Activated CD4-positive, alpha-beta T cell treated with anti-CD3 and anti-CD28 coated beads, Interleukin-2, amount 50 U/mL, for 24 hours (primary cell): ENCODE data around the gene DUSP2.
"Not testable (repeated sequence)": the region's sequence is repeated elsewhere in the genome, so short reads cannot be mapped to it uniquely, and the experiment has no call there.

Experiments used
- DNase-seq, 2 donors: peaks; one replicate each; pipeline ENCODE4 v3.0.0-alpha.2; 2020; ENCODE audit warnings: low read depth in 1 of 2, low spot score in 1 of 2

DUSP2 gene

DNA sequence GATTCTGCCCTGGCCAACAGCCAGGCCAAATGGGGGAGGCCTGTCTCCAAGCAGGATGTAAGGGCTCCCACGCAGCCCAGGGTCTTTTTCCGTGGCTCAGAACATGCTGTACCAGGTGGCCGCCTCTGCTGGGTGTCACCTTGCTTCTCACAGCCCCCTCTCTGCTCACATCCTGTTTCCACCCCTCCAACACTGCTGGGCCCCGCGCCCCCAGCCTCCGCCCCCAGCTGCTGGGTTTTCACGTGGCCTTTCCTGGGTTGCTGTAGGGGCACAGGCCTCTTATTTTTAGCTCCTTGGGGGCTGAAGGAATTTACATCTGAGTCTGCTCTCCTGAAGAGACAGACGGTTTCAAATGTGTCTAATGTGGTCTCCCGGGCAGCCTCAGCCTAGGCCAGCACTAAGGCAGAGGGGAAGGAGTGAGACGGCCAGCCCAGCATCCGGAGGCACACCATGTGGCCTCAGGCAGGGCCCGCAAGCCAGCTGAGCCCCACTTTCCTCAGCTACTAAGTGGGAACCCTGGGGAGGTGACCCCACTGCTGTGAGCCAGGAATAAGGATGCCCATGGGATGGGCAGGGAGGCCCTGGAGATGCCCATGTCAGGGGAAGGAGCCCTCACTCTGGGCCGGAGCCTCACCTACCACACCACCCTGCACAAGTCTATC, 18.7 kb upstream of the DUSP2 start:
- peak; percentile 74 to 77 for DNase-seq

DNA sequence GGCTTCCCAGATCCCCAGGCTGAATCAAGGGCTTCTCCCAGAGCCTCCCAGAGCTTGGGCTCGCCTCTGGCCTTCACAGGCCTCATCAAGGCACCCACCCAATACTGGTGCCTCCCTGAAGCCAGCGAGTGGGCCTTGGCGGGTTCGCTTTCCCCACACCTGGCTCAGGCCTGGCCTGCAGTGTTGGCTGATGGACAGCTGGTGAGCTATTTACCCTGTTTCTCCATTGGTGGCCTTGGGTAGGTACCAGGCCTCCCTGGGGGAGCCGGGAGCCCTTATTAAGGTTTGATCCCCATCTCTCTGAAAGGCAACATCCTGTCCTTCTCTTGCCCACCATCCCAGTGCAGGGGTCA, 18.2 kb upstream of the DUSP2 start:
- no peak for DNase-seq

DNA sequence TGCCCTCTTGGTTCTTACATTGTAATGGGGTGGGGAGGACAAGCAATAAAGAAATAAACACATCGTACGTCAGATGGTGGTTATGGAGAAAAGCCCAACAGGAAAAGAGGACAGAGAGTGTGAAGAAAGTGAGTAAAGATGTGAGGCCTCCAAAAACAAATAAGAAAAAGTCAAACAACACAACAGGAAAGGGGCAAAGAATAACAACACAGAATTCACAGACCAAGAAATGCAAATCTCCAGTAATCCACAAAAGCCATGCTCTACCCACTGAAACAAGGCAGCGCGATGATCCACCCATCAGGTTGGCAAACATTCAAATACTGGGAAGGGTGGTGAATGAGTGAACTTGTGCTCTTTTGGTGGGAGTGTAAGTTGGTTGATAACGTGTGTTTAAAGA, 16.7 kb upstream of the DUSP2 start:
- DNase-seq: no peak

DNA sequence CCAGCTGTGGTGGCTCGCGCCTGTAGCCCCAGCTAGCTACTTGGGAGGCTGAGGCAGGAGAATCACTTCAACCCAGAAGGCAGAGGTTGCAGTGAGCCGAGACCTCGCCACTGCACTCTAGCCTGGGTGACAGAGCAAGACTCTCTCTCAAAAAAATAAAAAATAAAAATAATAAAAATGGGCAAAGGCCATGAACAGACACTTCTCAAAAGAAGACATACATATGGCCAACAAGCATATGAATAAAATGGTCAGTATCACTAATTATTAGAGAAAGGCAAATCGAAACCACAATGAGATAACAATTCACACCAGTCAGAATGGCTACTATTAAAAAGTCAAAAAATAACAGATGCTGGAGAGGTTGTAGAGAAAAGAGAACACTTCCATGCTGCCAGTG, 15.1 kb upstream of the DUSP2 start:
- not testable (repeated sequence) for DNase-seq

DNA sequence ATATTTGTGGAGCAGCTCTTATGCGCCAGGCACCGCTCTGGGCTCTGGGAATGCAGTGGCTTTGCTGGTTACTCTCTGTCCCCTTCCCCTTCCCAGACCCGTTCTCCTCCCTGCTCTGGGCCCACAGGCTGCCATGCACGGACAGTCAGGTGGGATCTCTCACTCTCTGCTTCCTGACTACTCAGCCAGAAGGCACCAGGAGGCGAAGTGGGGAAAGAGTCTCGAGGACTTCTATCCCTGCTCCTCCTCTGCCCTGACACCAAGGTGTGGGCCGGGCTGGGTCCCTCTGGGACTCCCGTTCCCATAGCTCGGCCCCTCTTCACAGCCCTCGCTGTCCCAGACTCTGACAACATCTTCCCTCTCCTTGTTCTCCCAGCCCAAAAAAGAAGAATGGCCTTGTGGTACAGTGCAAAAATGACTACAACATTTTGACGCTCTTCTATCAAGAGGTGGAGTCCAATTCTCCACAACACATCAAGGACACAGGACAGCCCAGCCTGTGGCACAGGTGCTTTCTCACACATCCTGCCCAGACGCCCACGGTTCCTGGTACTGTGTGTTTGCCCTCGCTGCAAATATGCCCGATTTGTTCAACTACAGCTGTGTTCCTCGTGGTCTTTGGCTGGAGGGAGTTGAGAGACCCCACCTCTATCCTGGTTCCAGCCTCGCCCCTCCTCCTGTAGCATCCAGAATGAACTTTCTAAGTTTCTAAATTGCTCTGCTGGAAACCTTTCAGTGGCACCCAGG, 14.0 kb upstream of the DUSP2 start:
- no peak for DNase-seq

DNA sequence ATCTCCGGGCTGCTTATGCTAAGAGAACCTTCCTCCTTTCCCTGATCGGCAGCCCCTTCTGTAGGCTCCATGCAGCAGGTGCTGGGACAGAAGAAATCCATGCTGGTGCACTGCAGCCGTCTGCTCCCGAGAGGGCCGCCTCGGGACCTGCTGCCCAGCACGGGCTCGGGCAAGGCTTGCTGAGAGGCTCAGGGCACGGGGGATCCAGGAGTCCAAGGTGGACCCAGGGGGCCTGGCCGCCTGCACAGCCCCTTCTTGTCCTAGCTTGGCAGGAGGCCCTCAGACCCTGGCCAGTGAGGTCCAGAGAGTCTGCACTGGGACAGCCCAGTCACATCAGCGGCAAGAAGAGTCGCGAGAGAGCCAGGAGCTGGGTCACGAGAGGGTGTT, 13.3 kb upstream of the DUSP2 start:
- DNase-seq: no peak

DNA sequence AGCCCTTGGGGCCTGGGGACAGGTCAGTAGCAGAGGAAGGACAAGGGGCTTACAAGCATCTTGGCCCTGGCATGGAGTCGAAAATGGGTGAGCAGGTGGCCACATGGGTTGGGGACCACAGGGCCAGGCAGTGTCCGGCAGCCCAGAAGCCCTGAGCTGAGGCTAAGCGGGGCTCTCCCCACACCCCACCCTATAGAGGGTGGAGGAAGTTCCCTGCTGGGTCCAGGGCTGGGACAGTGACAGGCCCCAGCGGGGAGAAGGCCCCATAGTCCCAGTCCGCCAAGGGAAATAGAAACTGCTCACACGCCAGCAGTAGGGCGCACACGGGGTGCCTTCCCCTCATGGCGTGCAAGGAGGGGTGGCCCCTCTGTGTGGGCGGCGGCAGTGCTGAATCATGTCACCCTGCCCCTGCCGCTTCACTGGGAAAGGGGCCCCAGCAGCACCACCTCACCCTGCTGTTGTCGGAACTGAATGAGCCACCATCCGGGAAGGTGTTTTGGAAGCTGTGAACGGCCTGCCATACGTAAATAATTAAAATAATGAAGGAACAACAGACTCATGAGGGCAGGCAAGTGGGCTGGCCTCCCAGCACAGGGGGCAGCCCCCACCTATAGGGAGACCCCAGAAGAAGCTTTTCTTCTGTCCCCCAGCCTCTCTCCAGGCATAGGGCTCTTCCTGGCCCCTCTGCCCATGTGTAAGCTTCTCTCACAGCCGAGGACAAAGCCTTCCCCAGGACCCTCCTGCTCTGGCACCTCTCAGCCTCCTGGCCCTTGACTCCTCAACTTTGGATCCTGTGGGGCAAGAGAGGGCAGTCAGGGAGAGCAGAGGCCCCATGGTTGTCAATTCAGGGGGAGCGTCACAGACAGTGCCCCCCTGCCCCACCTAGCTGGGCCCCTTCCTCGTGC, 12.7 kb upstream of the DUSP2 start:
- peak; percentile 88 to 95 for DNase-seq

DNA sequence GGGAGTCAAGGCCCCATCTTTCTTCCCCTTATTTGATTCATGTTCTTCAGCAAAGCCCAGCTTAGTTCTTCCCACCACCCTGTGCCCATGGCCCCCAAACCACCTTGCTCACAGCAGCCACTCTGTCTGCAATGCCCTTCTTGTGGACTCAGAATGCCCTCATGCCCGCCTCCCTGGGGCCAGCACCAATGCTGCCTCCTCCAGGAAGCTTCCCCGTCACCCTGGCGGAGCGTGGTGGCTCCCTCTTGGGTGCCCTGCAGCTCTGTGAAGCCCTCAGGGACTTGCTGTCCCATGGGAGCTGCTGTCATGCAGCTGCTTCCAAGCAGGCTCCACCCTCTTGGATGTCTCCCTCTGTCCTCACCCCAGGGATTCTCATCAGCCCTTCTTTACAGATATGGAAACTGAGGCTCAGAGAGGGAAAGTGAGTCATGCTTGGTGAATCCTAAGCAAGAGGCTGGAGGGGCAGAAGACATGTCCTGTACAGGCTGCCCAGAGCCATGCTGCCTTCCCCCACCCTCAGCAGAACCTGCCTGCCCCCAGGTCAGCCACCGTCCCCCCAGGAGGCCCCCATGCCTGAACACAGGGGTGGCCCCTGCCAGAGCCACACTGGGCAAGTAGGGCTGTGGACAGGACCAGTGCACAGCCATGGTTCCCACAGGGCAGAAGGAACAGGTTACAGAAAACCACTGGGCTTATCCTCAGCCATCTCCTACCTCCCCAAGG, 11.8 kb upstream of the DUSP2 start:
- no peak for DNase-seq

DNA sequence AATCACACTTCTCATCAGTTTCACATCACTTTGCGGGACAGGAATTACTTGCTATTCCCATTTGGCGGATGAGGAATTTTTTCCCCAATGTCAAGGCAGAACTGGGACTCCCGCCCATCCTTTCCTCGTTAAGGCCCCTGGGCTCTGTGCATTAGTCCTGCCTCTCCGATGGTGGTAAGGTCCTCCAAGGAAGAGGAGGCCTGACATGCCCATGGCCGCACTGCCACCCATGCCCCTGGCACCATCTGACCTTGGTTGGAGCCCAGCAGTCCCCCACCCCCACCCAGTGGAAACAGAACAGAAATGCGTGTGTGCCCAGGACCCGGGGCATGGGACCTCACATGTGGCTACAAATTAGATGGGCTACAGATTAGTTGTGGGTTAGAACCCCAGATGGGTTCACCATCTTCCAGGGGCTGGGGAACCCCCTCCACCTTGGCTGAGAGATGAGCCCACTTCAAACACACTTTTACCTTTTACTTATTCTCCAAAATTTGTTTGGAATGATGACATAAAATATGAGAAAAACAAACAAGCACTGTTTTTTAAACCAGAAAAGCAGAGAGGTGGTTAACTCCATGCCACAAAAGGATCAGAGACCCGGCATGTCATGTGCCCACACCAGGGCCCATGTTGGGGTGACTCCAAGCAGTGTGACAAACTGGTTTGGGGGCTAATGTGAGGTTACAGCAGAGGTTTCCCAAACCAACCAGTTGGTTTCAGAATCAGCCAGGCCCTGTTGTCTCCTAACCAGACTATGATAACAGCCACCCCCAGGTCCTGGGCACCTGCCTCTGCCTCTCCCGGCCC, 11.0 kb upstream of the DUSP2 start:
- no peak for DNase-seq

DNA sequence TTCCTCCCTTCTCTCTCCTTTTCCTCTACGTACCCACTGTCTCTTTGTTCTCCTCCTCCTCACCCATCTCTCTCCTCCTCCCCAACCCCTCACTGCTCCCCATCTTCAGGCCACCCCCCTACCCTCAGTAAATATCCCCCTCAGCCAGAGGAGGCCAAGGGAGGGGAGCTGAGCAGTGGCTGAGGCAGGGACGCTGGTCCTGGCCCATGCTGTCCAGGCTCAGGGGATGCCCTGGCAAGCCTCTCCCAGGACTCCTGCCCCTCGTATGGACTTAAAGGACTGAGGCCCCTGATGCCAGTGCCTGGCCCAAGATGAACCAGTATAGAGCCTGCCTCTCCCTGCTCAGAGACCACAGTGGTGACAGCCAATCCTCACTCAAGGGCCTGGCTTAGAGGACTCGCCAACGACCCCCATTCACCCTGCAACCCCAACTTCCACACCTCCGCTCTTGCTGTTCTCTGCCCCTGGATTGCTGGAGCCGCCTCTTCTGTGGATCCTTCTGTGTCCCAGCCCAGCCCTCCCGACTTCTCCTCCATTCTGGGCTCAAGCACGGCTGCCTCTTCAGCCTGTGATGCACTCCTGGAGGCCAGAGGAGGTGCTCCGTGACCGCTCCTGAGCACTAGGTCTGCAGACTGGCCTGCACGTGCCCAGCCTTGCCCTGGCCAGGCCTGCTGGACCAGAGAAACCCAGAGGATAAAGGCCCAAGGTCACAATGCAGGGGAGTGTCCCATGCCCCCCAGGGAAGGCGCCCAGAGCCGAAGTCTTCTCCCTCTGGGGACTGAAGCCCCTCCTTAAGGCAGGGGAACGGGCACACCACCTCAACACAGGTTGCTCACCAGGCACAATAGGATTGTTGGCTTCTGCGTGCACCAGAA, 9.5 kb upstream of the DUSP2 start:
- no peak for DNase-seq

DNA sequence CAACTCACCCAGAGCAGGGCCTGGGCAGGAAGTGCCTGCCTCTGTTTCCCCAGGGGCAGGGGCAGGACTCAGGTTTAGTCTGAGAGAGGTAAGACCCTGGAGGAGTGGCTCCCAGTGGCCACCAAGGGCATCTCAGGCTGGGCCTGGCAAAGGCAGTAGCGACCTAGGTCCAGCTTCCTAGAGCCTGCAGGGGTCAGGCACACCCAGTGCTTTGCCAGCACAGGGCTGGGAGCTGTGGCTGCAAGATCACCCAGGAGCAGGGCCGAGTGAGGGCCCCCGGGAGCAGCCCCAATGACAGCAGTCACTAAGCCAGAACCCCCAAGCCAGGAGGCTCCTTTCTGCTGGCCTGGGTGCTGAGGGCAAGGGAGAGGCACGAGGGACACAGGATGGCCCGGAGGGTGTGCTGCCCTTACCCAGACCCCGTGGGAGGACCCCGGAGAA, 8.8 kb upstream of the DUSP2 start:
- DNase-seq: no peak

DNA sequence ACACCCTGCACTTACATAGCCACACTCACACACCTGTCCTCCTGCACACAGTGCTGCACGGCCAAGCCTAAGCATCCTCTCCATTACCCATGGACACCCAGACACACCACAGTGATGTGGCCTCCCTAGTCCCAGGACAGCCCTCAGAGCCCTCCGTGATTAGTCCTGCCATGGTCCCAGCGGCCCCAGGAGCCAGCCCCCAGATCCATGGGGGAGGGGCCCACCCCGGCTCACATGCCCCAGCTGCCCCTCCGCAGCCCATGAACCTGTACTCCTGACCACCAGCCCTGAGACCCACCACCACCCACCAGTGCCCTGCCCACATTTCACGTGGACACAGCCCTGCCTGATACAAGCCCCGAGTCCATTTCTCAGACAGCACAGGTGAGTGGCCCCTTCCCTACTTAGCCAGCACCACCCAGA, 8.1 kb upstream of the DUSP2 start:
- no peak for DNase-seq

DNA sequence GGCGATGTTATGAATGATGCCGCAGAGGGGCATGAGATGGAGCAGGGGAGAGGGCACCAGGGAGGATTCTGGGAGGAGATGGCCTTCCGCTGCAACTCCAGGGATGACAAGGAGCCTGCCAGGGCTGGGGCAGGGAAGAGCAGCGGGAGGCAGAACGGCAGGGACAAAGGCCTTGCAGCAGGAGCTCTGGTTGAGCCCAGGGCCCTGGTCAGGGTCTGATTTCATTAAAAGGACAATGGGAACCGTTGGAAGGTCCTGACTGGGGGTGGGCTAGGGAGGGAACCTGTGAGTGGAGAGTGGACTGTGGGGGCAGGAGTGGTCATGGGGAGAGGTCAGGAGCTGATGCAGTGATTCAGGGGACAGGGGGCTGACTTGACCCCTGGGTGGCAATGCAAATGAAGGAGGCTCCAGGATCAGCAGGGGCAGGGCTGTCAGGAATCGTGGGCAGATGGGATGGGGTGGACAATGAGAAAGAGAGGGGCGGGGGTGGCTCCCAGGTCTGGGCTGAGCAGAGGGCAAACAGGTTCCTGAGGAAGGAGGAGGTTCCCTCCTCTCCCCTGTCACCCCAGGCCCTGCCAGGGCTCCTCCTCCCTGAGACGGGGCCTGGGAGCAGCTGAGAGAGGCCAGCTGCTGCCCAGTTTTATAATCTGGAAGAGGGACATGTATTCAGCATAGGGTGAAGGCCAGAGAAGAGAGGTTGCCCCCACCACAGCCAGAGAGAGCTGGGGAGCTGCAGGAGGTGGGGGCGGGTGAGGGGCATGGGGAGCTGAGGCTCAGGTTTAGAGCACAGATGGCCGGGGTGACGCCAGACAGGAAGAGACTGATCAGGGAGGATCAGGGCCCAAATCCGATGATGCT, 7.3 kb upstream of the DUSP2 start:
- DNase-seq: no peak

DNA sequence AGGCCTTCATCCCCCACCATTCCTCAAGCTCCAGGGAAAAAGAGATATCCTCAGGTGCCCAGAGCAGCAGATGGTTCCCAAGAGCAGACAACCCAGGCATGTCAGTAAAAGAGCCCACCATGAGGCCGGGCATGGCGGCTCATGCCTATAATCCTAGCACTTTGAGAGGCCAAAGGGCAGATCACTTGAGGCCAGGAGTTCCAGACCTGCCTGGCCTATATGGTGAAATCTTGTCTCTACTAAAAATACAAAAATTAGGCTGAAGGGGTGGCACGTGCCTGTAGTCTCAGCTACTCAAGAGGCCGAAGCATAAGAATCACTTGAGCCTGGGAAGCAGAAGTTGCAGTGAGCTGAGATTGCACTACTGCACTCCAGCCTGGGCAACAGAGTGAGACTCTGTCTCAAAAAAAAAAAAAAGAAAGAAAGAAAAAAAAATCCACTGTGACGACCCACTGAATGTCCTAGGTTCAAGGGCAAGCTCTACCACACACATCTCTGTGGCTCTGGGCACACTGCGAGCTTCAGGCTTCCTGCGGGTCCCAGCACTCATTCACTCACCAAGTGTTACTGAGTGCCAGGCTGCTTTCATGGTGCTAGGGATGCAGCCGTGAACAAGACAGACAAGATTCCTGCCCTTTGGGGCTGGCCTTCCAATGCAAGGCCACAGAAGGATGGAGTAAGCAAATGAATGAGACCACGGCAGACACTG, 6.5 kb upstream of the DUSP2 start:
- DNase-seq: no peak

DNA sequence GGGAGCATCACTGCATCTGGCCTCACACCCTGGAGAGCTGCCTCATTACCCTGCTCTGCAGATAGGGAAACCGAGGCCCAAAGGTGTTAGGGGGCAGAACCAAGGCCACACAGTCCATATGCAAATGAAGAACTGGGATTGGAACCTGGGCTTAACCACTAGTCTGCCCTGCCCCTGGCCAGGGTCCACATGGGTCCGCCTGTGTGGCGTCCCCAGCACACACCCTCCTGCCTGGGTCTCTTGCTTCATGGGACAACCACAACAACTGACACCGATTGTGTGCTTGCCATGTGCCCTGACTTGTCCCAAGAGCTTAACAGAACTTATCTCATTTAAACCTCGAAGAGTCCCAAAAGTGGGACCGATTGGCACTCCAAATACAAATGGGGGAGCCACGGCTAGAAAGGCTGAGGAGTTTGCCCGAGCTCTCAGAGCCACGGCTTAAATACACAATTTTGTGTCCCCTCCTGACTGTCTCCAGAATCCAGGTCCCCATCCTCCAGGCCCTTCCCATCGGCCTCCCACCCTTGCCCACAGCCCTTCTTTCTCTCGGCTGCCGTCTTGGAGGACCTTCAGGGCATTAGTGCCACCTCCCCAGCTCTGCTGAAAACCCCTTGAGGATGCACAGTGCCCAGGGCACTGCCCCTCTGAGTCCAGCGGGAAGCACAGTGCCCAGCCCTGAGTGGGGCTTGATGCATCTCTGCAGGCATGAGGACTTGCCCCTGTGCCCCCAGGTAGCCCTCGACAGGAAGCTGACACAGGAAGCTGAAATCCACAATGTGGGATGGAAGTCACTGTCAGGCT, 5.8 kb upstream of the DUSP2 start:
- no peak for DNase-seq

DNA sequence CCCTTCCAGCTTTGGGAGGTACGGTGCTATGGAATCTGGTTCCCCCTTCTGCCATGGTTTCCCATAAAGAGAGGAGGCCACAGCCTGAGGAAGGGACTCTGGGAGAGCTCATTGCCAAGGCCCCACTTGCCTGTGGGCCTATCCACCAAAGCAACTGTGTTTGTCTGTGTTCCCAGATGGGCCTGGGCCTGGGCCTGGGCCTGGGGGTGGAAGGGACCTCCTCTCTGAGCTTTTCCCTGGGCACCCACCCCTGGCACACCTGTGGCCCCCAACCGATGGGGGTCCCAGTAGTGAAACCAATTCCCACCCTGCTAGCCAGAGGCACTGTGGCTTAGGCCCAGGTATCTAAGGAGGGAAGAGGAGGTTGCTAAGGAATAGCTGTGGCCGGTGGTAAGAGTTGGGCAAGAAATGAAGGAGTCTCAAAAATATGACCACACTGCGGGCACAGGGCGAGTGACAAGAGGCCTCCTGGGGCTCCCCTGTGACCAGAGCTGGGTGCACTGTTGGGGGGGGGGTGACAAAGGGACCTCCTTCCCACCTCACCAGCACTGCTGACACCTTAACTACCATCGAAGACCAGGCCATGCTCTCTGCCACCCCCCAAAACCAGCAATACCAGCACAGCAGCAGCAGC, 4.9 kb upstream of the DUSP2 start:
- DNase-seq: no peak
